GM19372 (cell line): ENCODE measurements around the gene TMEM63A.
"Not testable (repeated sequence)": the region's sequence is repeated elsewhere in the genome, so short reads cannot be mapped to it uniquely, and the experiment has no call there.

Experiments
- ATAC-seq: cut with Tn5 transposase; IDR thresholded peaks from one replicate; pipeline ENCODE4 v1.9.1; 2021; ENCODE audit warnings: mild to moderate bottlenecking, low read depth, moderate library complexity; ENCODE audit not compliant: unreplicated experiment

Gene TMEM63A

GRCh38 chr1:225847610-225848009, 34.6 kb downstream of the TMEM63A start:
- ATAC-seq, result no peak

DNA sequence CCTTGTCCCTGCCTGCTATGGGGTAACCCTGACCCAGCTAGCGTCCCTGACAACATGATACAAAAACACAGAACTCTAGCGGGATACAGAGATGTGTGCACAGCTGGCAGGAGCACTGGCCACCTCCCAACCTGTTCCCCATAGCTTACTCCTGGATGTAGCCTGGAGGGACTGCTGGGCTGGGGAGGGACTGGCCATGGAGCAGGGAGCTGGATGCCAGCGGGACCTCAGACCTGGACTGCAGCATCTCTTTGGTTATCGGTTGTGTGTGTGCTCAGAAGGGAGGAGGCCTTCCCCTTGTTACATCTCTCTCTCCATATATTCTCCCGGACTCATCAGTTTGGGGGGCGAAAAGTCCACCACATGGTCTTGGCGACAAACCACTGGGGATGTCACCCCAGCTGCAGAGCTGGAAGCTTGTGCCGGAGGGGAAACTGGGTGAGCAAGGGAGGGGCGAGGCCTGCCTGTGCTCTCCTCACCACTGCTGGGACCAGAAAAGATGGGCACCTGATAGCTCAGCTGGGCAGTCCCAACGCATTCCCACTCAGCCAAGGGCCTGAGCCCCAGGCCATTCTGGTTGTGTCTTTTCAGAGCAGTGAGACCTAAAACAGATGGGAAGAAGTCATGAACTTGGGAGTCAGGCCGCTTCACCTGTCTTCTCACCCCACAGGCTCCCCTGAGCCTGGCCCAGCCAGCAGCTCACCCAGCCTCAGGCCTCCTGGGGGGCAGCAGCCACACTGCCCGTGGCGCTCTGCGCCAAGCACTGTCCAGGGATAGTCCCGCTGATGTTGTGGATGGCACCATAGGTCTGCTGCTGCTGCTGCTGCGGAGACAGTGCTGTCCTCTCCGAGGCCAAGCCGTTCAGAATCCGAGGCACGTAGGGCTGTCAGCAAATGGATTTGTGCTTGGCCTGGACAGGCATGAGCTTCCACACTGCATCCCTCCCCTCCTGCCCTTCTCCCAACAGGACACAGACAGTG, 35.6 kb downstream of the TMEM63A start:
- no peak for ATAC-seq

DNA sequence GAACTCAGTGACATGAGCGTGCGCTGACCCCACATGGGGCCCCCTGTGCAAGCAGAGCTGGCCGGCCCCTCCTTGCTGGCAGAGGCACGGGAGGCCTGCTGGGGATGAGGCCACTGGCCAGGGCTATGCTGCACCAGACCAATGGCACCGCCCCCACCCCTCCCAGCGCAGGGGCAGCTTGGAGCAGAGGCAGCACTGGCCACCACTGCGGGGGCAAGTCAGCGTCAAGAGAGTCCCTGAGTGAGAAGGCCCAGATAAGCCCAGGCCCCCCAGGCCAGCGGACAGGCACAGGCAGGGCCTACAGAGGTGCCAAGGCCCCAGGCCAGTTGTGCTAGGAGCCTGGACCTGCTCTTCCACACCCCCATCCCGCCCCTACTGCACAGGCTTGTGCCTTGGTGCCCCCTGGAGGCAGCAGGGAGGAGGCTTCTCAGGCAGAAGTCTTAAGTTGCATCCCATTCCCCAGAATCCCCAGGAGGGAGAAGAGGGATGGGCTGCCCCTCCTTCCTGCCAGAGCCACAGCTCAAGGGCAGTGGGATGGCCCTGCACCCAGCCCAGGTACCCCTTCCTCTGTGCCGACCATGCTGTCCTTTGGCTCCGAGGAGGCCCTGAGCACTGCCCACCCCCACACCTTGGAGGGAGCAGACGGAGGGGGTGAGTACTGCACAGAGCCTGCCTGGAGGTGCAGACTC, 36.5 kb downstream of the TMEM63A start:
- no peak for ATAC-seq

DNA sequence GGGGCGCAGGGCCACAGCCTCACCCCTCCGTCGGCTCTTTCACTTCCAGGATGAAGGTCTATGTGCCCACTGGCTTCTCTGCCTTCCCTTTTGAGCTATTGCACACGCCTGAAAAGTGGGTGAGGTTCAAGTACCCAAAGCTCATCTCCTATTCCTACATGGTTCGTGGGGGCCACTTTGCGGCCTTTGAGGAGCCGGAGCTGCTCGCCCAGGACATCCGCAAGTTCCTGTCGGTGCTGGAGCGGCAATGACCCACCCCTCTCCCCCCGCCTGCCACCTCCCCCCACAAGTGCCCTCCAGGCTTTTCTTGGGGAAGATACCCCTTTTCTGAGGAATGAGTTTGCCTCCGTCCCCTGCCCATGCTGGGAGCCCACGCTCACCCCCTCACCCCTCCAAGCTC, 37.1 kb downstream of the TMEM63A start:
- ATAC-seq, result no peak

GRCh38 chr1:225844236-225845061, 37.7 kb downstream of the TMEM63A start:
- ATAC-seq, result no peak

GRCh38 chr1:225843426-225843795, 38.8 kb downstream of the TMEM63A start:
- no peak for ATAC-seq

GRCh38 chr1:225842788-225843425, 39.3 kb downstream of the TMEM63A start:
- ATAC-seq, result no peak

GRCh38 chr1:225842074-225842473, 40.1 kb downstream of the TMEM63A start:
- no peak for ATAC-seq

- ATAC-seq, result no peak
Observed at GRCh38 chr1:225840713-225841112, 41.5 kb downstream of the TMEM63A start.

DNA sequence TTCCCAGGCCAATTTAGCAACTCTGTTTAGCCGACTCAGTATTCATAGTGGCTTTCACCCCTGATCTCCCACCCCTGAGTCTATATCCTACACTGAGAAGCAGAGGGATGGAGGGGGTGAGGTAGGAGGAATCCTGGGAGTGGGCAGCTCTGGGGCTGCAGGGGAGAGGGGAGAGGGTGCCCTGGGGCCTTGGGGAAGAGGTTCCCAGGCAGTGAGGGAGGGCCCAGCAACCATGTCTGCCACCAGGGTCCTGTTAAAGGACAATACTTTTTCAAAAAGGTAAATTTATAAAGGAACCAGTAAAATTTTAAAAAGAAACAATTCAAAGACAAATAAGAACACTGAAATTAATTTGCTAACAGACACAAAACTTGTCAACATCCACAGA, 42.0 kb downstream of the TMEM63A start:
- no peak for ATAC-seq

DNA sequence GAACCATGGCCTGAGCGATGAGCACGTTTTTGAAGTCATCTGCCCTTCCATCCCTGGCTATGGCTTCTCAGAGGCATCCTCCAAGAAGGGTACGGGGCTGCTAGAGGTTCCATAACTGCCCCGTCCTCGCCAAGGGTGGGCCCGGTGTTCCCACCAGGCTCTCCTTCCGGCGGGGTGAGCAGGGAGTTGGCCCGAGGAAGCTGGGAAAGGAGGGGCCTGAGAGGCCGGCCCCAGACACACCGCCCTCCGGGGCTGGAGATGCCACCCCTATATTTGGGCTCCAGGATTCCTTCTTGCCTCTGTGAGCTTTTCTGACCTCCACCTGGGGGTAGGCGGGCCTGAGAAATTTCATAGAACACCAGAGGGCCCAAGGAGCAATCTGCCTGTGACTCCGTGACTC, 43.4 kb downstream of the TMEM63A start:
- no peak for ATAC-seq

- ATAC-seq, result not testable (repeated sequence)
Observed at GRCh38 chr1:225836296-225836695, 45.9 kb downstream of the TMEM63A start.

- ATAC-seq, result no peak
Observed at GRCh38 chr1:225835856-225836255, 46.3 kb downstream of the TMEM63A start.

GRCh38 chr1:225834417-225835329, 47.5 kb downstream of the TMEM63A start:
- no peak for ATAC-seq

- ATAC-seq, result no peak
Observed at GRCh38 chr1:225830841-225831240, 51.3 kb downstream of the TMEM63A start.

DNA sequence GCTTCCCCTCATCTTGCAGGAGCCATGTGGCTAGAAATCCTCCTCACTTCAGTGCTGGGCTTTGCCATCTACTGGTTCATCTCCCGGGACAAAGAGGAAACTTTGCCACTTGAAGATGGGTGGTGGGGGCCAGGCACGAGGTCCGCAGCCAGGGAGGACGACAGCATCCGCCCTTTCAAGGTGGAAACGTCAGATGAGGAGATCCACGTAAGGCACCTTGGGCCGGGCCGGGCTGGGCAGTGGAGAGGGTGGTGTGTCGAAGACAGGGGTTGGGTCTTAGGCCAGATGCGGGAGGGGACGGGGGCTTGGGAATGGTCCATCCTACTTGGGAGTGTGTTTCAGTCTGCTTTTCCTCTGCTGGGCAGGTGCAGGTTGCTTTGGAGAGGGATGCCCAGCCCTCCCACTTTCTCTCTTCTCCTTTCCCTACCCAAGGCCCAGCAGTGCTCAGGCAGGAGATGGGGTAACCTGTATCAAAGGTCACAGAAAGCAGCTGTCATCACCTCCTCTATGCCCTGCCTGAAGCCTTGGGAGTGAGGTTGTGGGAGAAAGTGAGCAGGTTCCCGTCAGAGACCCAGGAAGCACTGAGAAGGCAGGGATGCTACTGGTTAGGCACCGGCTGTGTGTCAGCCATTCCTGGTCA, 53.4 kb downstream of the TMEM63A start:
- no peak for ATAC-seq

DNA sequence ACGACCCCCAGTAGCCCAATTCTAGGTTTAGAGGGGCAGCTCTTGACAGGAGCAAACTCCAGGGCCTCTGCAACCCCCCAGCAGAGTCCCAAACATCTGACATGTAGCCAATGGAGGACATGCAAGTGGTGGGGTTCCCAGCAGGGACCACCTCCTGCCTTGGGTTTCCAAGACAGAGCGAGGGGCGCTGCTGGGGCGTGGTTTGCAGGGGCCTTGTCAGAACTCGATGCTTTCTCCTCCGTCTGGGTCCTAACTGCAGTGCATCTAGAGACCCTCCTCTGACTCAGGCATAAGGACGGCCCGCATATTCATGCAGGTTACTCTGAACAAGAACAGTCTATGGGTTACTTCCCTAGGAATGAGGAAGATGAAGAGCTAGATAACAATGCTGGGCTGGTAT, 55.1 kb downstream of the TMEM63A start:
- no peak for ATAC-seq

DNA sequence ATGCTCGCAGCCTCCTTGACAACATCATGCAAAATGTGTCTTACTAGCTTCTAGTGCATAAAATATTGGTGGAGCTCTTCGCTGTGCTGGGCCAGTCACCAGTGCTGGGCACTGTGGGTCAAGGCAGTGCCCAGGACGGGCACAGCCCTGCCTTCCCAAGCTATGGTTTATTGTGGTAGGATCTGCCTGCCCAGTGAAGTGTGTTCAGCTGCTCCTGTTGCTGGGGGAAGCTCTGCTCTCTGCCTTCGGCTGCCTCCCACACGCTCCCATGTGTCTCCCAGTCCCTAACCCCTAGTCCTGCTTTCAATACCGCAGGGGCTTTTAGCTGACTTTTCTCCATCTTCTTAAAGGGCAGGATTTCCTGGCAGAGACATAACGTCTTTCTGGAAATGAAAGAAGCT, 56.6 kb downstream of the TMEM63A start:
- ATAC-seq, result no peak

GRCh38 chr1:225825078-225825477, 57.1 kb downstream of the TMEM63A start:
- ATAC-seq, result no peak
